ENCODE data around the gene GFRA3. TPM values are rescaled to one million over a fixed set of nuclear protein-coding genes. Genes with fewer than 3 reads are reported as not detected.
"Not testable (repeated sequence)": the region's sequence is repeated elsewhere in the genome, so short reads cannot be mapped to it uniquely, and the experiment has no call there.

Gene GFRA3
- 1 to 10 TPM in 1 of 2 donors, not detected in 1; 1.9 TPM for total RNA-seq

DNA sequence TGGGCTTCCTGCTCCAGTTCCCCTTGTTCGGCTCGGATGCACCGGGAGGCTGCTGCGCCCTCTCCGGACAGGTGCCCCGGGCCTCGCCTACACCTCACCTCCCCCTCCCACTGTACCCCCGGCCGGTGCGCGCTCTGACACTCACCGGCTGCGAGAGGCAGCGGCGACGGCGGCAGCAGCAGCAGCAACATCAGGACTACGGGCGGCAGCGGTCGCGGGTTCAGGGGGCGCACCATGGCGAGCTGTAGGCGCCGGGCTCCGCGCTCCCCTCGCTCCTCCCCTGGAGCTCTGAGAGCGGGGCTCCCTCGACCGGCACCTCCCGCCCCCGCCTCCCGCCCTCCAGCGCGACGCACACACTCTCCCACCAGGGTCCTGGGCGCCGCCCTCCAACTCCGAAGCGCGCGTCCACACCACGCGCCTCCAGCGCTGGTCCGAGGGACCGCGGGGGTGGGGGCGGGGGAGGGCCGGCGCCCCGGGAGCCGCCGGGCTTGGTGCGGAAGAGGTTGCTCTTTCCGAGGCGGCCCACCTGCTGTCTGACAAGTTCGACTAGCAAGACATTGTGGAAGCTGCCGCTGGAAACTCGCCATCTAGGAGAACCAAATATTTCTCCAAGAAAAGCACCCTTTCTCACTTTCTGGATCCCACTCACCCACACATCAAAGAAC, at the start of gene GFRA3:
Gene GFRA3 (minus strand): TSS at position 433 of the 665 bp plus-strand sequence. CDS start 197 bp downstream, at position 236.
- Histone ChIP-seq H3K4me1 (replicated peaks) (no peaks in the 10 kb centered on the region), H3K4me3 (peak within 1 kb of the TSS; percentile 7 to 28), H3K27ac (no peak within 1 kb of the TSS), H3K36me3 (no peaks in the 10 kb centered on the region), H3K27me3 (replicated peaks; ENCODE audit: insufficient read depth) (peaks cover 2% of the 10 kb centered on the region), H3K9me3 (no peaks in the 10 kb centered on the region)
- intact Hi-C loops (cut with DNase I) = no loop called here
- 2% methylated on average over 59 of the region's 62 CpGs for WGBS
- no peak for DNase-seq (ENCODE audit: low spot score)
- TF ChIP-seq POLR2AphosphoS5 (IDR thresholded peaks at IDR 0.05) (no peak), POLR2A (IDR thresholded peaks at IDR 0.05) (no peak)
- TF ChIP-seq, protein P1, sequence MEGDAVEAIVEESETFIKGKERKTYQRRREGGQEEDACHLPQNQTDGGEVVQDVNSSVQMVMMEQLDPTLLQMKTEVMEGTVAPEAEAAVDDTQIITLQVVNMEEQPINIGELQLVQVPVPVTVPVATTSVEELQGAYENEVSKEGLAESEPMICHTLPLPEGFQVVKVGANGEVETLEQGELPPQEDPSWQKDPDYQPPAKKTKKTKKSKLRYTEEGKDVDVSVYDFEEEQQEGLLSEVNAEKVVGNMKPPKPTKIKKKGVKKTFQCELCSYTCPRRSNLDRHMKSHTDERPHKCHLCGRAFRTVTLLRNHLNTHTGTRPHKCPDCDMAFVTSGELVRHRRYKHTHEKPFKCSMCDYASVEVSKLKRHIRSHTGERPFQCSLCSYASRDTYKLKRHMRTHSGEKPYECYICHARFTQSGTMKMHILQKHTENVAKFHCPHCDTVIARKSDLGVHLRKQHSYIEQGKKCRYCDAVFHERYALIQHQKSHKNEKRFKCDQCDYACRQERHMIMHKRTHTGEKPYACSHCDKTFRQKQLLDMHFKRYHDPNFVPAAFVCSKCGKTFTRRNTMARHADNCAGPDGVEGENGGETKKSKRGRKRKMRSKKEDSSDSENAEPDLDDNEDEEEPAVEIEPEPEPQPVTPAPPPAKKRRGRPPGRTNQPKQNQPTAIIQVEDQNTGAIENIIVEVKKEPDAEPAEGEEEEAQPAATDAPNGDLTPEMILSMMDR (IDR thresholded peaks at IDR 0.05) = no peak

- H3K27me3 ChIP-seq (replicated peaks; ENCODE audit: insufficient read depth); DNase-seq (ENCODE audit: low spot score); H3K36me3 ChIP-seq; H3K27ac ChIP-seq; intact Hi-C loops (cut with DNase I); H3K4me3 ChIP-seq; H3K4me1 ChIP-seq (replicated peaks); H3K9me3 ChIP-seq: not testable (repeated sequence)
- WGBS = 92% methylated on average over 4 of the region's 4 CpGs
These were observed 43.8 kb upstream of the GFRA3 start for GRCh38 chr5:138318211-138318610.

DNA sequence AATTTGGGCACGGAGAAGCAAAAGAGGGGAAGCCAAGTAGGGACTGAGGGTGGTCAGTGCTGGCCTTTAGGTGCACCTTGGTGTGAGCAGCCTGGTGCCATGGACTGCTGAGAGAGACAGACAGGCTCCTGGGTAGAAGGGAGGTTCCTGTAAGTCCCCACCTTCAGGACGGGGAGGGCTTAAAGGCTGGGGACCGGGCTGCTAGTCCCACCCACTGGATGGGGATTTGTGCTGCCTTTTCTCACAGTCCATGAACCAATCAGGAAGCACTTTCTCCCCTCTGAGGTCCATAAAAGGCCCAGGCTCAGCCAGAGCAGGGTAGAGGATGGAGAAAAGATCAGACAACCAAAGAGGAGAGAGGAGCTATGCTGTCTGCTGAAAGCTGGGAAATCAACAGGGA, 41.9 kb upstream of the GFRA3 start:
- Histone ChIP-seq H3K27me3 (replicated peaks; ENCODE audit: insufficient read depth) (no peaks in the 10 kb centered on the region), H3K36me3 (no peaks in the 10 kb centered on the region), H3K4me3 (no peak overlapping the region), H3K4me1 (replicated peaks) (no peaks in the 10 kb centered on the region), H3K27ac (no peak overlapping the region), H3K9me3 (no peaks in the 10 kb centered on the region)
- 77% methylated on average over 3 of the region's 3 CpGs for WGBS
- intact Hi-C loops (cut with DNase I) = no loop called here
- no peak for DNase-seq (ENCODE audit: low spot score)
- TF ChIP-seq POLR2AphosphoS5 (IDR thresholded peaks at IDR 0.05) = no peak
- TF ChIP-seq, protein P1 (IDR thresholded peaks at IDR 0.05) = no peak
- no peak for TF ChIP-seq POLR2A (IDR thresholded peaks at IDR 0.05)

DNA sequence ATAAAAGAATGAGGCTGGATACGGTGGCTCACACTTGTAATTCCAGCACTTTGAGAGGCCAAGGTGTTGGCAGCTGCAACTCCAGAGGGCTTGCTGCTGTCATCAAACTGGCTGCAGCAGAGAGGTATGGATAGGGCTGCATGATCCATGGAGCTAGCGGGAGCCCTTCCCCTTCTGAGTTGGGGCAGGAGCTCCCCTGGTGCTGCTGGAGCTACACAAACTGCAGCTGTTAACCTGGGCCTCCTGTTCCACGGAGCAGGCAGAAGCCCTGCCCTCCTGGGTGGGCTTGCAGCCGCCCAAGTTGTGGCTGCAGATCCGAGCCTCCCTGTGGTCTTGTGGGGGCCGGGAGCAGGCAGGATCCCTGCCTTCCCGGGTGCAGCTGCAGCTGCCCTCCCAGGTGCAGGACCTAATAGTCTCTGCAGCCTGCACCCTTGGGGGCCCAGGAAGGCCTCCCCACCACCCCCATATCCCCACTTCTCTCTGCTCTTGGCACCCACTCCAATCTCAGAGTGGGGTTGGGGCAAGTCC, 41.4 kb upstream of the GFRA3 start:
- no peak for TF ChIP-seq POLR2AphosphoS5 (IDR thresholded peaks at IDR 0.05)
- no peak for TF ChIP-seq POLR2A (IDR thresholded peaks at IDR 0.05)
- TF ChIP-seq, protein P1 (IDR thresholded peaks at IDR 0.05) = no peak
- Histone ChIP-seq H3K27me3 (replicated peaks; ENCODE audit: insufficient read depth) (no peaks in the 10 kb centered on the region), H3K36me3 (no peaks in the 10 kb centered on the region), H3K4me3 (no peak overlapping the region), H3K27ac (no peak overlapping the region), H3K4me1 (replicated peaks) (no peaks in the 10 kb centered on the region), H3K9me3 (no peaks in the 10 kb centered on the region)
- WGBS = 93% methylated on average over 7 of the region's 7 CpGs
- intact Hi-C loops (cut with DNase I) = no loop called here
- DNase-seq (ENCODE audit: low spot score) = no peak

DNA sequence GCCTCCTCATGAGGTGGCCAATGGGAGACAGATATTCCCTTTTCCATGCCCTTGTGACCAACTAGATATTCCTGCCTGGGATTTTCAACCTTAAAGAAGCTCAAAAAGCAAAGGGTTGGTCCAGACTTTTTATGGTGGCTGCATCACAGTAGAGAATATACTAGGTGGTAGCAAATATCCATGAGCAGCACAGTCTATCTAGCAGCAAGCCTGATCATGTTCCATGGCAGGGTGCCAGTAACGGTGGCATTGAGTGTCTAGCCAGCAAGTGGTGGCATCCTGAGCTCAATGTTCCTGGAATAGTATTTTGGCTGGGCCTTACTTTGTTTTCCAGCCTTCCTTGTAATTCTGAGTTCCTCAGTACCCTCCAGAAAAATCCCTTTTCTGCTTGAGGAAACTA, 31.4 kb upstream of the GFRA3 start:
- no peaks in the 10 kb centered on the region for H3K9me3 ChIP-seq
- H3K36me3 ChIP-seq = no peaks in the 10 kb centered on the region
- no peak overlapping the region for H3K27ac ChIP-seq
- no peaks in the 10 kb centered on the region for H3K4me1 ChIP-seq (replicated peaks)
- peak; percentile 84 for DNase-seq (ENCODE audit: low spot score)
- TF ChIP-seq, protein P1 (IDR thresholded peaks at IDR 0.05) = no peak
- TF ChIP-seq POLR2AphosphoS5 (IDR thresholded peaks at IDR 0.05) = peak; percentile 62
- TF ChIP-seq POLR2A (IDR thresholded peaks at IDR 0.05) = no peak
- no peak overlapping the region for H3K4me3 ChIP-seq
- 32% methylated on average over 1 of the region's 1 CpG for WGBS
- intact Hi-C loops (cut with DNase I) = no loop called here
- no peaks in the 10 kb centered on the region for H3K27me3 ChIP-seq (replicated peaks; ENCODE audit: insufficient read depth)

Measured in prostate gland (tissue), 2 donors.